ENCODE measurements around the gene PLCB1.

The PLCB1 gene

GRCh38 chr20:8301655-8302054 is 169.6 kb downstream of the PLCB1 start:
- DNase-seq (ENCODE audit: low read depth): no peak

DNA sequence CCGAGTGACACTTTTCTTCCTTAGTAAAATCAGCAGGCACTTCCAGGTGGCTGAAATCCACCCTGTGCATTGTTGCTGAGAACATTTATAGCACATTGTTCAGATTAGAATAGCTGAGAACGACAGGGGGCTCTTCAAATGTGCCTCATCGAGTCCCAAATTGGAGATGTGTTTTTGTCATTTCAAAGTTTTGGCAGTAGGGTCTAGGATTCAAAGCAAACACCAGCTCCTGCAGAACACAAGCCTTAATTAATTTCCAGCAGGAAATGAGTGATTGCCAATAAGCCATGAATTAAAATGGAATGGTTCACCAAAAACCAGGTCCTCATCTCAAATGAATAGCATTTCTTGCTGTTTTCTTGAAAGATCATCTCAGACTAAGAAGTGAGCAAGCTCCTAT is 171.6 kb downstream of the PLCB1 start:
- no peak for DNase-seq (ENCODE audit: low read depth)

DNA sequence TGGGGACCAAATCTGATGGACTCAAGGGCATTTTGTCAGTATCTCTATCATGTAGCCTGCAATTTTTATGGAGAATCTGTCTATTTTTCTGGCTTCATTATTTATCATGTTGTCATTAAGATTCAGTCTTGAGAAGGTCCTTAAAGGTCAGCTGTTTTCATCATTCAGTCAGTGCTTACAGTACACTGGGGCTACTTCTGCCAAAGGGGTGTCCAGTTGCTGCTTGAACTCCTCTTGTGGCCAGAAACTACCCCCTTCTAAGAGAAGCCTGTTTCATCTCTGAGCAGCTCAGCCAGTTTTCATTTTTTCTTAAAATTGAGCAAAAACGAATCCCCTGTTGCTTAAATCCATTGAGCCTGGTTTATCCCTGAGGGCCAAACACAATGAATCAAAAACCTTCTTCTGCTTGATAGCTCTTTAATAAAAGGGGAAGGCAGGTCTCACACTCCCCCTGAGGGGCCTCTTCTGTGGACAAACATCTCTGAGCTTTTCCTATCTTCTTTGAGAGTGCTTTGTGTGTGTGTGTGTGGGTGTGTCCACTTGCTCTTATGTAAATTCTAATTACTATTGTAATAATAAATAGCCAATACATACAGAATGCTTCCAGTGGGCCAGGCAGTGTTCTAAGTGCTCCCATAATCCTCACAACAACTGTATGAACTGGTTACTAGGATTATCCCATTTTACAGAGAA is 172.2 kb downstream of the PLCB1 start:
- no peak for DNase-seq (ENCODE audit: low read depth)

DNA sequence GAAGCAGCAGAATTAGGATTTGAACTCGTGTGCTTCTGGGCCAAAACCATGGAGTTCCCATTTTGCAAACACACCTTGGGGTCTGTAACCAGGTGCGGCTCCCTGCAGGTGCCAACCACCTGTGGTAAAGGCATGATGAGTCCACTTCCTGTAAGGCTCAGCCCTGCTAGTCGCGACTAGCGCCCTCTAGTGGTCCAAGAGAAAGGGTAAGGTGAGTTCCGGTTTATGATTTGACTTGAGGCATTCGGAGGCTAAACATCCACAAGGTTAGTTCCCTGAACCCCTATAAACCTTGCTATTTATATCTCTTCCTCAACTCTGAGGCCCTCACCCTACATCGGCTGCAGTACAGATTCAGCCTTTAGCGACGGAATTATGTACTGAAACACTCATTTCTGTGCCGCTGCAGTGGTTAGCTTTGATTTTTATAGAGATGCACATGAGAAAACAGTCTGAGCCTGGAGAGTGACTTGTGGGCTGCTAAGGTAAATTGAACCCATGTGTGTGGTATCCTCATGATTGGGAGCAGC is 173.4 kb downstream of the PLCB1 start:
- no peak for DNase-seq (ENCODE audit: low read depth)

DNA sequence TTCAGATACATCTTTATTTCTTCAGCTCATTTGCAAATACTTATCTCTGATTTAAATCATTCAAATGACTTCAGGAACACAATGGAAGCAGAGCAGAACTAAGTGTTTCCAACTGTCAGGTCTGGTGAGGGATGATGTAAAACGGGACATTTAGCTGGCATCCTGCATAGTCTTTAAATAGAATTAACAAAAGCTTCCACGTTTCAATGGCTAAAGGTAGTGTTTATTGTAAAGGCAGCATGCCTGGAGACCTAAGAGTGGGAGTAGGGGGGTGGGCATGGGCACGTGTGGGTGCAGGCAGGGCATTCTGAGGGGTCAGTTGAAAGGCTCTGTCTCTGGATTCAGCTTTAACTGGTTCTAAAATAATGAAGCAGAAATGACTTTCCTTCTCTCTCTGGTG is 174.9 kb downstream of the PLCB1 start:
- DNase-seq (ENCODE audit: low read depth): no peak

DNA sequence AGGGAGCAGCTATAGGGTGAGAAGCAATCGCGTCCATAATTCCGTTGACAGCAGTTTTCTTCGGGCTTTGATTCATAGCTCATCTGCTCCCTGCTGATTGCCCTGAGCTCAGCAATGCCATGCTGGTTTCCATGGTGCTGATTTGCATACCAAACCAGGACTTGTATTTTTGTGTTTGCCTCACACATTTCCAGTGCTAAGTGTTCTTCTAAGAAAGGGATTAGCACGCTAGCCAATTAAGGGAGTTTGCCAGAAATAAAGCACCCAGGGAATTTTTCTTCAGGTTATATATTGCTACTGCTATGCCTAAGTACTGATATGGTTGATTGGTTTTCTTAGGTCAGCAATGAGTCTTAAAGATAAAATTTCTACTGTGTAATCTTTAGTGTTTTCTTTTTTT is 177.6 kb downstream of the PLCB1 start:
- no peak for DNase-seq (ENCODE audit: low read depth)

DNA sequence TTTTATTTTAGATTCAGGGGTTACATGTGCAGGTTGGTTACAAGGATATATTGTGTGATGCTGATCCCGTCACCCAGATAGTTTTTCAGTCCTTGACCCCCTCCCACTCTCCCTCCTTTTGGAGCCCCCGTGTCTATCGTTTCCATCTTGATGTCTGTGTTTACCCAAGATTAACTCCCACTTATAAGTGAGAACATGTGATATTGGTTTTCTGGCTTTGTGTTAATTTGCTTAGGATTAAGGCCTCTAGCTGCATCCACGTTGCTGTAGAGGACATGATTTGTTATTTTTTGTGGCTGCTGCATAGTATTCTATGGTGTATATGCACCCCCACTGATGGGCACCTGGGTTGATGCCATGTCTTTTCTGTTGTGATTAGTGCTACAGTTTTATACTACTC is 178.6 kb downstream of the PLCB1 start:
- no peak for DNase-seq (ENCODE audit: low read depth)

DNA sequence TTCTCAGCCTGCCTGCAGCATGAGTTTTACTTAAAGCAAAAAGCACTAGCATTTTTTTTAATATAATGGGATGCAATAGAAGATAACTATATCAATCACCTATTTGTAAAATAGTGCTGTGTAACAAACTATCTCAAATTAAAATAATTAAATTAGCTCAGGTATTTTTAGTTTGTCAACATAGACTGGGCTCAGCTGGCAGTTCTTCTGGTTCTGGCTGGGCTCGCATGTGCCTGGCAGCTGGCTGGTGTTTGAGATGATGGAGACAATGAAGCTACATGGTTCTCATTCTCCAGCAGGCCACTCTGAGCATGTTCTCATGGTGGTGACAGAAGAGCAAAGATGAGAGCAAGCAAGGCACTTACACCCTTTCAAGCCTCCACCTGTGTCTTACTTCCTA is 181.0 kb downstream of the PLCB1 start:
- no peak for DNase-seq (ENCODE audit: low read depth)

DNA sequence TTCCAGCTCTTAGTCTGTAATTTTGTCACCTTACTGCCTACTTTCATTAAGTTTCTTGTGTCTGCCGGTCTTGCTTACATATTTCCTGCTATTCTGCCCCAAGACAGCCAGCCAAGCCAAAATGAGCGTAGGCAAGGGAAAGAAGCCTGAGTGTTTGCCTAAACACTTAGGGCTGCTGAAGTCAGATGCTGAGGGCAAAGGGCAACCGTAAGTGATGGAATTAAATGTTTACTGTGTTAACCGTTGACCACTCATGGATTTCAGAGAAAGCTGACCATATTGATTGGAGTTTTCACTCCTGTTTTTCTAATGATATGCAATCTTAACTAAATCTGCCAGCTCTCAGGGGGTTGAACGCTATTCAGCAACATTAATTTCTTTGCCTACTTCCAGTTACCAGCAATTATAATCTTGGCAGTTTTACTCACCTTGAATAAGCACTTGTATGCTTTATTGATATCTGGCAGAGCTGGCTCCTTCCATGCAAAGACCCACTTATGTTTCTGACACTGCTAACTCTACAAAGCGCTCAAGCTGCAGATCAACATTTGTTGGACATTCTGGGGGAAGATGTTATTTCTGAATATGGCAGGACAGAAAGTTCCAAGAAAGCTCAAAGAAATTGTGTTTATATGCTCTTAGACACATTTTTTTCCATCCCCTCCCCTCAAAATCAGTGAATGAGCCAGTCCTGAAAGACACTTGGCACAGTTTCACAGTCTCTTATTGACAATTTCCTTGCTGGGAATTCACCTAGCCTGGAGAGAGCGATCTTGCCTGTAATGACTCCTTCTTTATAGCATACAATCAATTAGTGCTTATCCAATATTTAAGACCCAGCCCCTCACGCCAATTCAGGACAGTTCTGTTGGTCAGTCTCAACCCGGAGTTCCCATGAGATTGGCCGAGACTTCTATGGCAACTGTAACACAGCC is 183.8 kb downstream of the PLCB1 start:
- no peak for DNase-seq (ENCODE audit: low read depth)

- DNase-seq (ENCODE audit: low read depth): no peak
Observed at GRCh38 chr20:8317448-8317847, 185.4 kb downstream of the PLCB1 start.

- DNase-seq (ENCODE audit: low read depth): no peak
Observed at GRCh38 chr20:8318965-8319625, 187.0 kb downstream of the PLCB1 start.

DNA sequence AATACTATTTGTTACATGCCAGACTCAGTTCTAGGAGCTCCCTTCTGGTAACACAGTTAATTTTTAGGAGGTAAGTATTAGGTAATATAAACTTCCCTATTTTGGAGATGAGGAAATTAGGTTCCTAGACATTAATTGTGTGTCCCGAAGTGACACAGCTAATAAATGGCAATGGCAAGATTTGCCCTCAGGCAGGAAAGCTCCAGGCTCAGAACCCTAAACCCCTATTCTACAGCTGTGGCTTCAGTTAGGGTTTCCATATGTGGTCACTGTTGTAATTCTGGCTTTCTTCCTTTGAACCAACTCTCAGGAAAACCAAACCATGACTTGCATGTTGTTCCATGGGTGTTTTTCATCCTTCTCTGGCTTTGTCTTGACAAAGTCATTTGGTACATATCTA is 188.2 kb downstream of the PLCB1 start:
- DNase-seq (ENCODE audit: low read depth): no peak

- no peak for DNase-seq (ENCODE audit: low read depth)
Observed at GRCh38 chr20:8321001-8321400, 188.9 kb downstream of the PLCB1 start.

- no peak for DNase-seq (ENCODE audit: low read depth)
Observed at GRCh38 chr20:8322662-8323217, 190.7 kb downstream of the PLCB1 start.

GRCh38 chr20:8326191-8326590 is 194.1 kb downstream of the PLCB1 start:
- no peak for DNase-seq (ENCODE audit: low read depth)

DNA sequence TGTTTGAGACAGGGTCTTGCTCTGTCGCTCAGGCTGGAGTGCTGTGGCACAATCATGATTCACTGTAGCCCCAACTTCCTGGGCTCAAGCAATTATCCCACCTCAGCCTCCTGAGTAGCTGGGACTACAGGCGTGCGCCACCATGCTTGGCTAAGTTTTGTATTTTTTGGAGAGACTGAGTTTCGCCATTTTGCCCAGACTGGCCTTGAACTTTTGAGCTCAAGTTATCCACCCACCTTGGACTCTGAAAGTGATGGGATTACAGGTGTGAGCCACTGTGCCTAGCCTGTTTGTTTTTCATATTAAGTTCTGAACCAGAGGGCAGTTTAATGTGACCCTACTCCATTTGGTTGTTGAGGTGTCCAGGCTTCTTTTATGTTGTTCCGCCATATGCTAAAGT is 194.8 kb downstream of the PLCB1 start:
- DNase-seq (ENCODE audit: low read depth): no peak

DNA sequence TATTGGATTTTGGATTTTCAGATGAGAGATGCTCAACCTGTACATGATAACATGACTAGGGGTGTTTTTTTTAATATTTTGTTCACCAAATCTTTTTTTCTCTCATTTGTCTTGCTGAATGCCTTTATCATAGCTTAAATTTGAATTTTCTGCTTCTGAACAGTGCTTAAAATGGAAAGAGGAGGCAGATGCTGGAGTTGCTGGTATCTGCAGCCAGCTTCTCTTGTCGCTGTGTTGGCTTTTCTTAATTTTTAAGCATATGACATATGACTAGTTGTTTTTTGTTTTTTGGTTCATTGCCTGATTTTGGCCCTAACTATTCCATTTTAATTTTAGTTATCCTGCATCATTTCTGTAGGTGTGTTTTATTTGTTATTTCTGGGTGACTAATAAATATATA is 196.1 kb downstream of the PLCB1 start:
- no peak for DNase-seq (ENCODE audit: low read depth)

DNA sequence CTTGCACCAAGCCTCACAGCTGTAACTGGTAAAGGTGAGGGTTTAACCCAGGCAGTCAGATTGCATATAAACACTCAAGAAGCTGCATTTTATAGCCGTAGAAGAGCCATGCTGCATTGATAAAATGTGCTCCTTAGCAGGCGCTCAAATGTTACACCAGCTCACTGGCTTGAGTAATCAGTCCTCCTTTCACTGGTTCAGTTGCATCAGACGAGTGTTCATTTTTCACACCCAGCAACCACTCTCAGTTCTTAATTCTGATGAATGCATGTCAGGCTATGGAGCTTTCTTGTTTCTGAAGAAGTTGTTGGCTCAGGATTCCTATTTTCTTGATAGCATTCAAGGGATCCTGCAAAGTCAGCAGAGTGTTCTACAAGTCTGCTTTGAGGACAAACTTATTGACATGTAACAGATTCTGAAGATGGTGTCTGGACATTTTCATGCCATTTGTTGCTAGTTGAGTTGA is 198.3 kb downstream of the PLCB1 start:
- DNase-seq (ENCODE audit: low read depth): no peak

- no peak for DNase-seq (ENCODE audit: low read depth)
Observed at GRCh38 chr20:8330785-8331695, 199.0 kb downstream of the PLCB1 start.

- peak; percentile 72 for DNase-seq (ENCODE audit: low read depth)
Observed at GRCh38 chr20:8331740-8332412, 199.8 kb downstream of the PLCB1 start.

DNA sequence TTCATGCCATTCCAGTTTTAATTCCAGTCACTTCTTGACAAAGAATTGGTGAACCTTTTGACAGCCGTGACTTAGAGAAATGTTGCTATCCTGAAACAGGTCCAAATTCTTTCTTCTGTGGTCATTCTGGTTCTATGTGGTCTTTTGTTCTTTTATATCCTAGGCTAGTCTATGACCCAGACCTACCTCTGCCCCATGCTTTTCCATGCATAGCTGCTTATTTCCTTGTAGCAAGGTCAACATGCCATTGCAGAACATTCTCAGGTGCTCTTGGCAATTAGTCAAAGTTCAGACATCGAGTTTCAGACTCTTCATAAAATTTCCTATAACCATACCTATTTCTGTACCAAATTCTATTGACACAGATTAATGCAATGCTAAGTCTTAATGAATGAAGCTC is 202.6 kb downstream of the PLCB1 start:
- DNase-seq (ENCODE audit: low read depth): no peak

Data from stromal cell of bone marrow (primary cell).